T-helper 1 cell treated with Interleukin-12 subunit alpha and Interleukin-12 subunit beta and Interleukin-4 antibody, amounts not matched to agents 30 μg/mL and 1 μg/mL, for 36 hours (primary cell): ENCODE data around the gene PLEKHF1.
"Not testable (repeated sequence)": the region's sequence is repeated elsewhere in the genome, so short reads cannot be mapped to it uniquely, and the experiment has no call there.

Experiments
- H3K27ac Mint-ChIP-seq: one replicate; pipeline ENCODE4 v1.8.0; 2021; ENCODE audit warnings: mild to moderate bottlenecking, mixed read lengths
- H3K27me3 Mint-ChIP-seq: one replicate; pipeline ENCODE4 v1.8.0; 2021; ENCODE audit warnings: low read depth, mixed read lengths
- H3K36me3 Mint-ChIP-seq: one replicate; pipeline ENCODE4 v1.8.0; 2021; ENCODE audit warnings: low read depth, mixed read lengths
- H3K4me1 Mint-ChIP-seq: one replicate; pipeline ENCODE4 v1.8.0; 2021; ENCODE audit warnings: low read depth, mixed read lengths
- H3K4me3 Mint-ChIP-seq: one replicate; pipeline ENCODE4 v1.8.0; 2021; ENCODE audit warnings: mild to moderate bottlenecking, moderate library complexity, mixed read lengths
- H3K9me3 Mint-ChIP-seq: one replicate; pipeline ENCODE4 v1.8.0; 2021; ENCODE audit warnings: mixed read lengths

PLEKHF1 gene

GRCh38 chr19:29705706-29706105, 40.4 kb downstream of the PLEKHF1 start:
- Mint-ChIP-seq H3K36me3 (peaks cover 34% of the 10 kb centered on the region), H3K4me1 (peaks cover 35% of the 10 kb centered on the region)

DNA sequence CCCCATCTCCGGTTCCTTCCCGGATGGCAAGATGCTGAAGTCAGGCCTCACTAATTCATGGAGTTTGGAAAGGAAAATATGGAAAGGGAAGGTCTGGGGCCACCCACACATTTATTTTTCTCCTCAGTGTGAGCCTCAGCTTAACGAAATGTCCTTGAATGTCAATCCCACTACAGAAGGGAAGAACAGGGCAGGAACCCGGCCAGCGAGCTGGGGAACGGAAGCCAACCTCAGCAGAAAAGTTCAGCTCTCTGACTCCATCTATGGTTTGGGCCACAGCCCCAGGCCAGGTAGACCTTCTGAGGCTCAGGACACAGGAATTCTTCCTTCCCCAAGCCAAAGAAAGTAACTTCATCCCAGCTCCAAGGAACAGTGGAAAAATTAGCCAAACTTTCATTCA, 41.4 kb downstream of the PLEKHF1 start:
- H3K27ac Mint-ChIP-seq = no peak overlapping the region
- H3K27me3 Mint-ChIP-seq = no peaks in the 10 kb centered on the region
- no peaks in the 10 kb centered on the region for H3K9me3 Mint-ChIP-seq
- H3K36me3 Mint-ChIP-seq = peaks cover 36% of the 10 kb centered on the region
- H3K4me1 Mint-ChIP-seq = peaks cover 40% of the 10 kb centered on the region
- H3K4me3 Mint-ChIP-seq = no peak overlapping the region

More at GRCh38 chr19:29705706-29706105, 40.4 kb downstream of the PLEKHF1 start:
- peak overlapping the region; percentile 94 for H3K27ac Mint-ChIP-seq
- H3K9me3 Mint-ChIP-seq = no peaks in the 10 kb centered on the region
- H3K27me3 Mint-ChIP-seq = no peaks in the 10 kb centered on the region
- H3K4me3 Mint-ChIP-seq = no peak overlapping the region

DNA sequence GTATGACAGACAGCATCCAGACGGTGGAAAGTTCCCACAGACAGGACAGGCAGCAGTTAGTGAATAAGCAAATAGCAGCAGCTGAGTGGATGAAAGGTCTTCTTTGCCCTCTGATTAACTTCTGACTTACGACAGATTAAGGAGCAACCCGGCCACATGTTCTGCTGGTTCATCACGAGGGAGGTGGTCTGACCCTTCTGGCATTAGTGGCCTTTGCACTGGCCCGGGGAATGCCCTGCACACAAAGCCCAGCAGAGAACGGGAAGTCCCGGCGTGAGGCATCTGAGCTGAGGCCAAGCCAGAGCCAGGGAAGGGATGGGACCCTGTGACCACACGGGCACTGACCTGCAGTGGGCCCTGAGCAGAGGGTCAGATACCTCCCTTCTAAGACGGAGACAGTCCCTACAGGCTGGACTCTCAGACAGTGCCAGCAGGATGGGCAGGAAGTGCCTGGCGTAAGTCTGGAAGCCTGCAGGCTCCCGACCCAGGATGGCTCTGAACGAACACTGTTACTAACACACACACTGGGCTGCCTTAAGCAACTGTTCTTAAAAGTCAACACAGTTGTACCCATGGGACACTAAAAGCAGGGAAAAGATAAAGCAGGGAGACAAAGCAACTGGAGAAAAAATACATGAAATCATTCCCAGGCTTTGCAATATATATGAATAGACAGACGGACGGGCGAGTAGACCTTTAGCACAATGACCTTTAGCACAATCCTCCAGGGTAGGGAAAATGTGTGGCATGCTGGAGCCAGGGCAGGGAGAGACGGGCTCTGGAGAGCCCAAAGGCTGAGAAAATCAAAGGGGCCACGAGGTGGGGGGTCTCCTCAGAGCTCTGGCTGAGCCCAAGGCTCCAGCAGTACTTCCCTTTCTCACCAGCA, 43.5 kb downstream of the PLEKHF1 start:
- Mint-ChIP-seq H3K4me1 (peaks cover 57% of the 10 kb centered on the region), H3K4me3 (no peak overlapping the region), H3K36me3 (peaks cover 46% of the 10 kb centered on the region), H3K27ac (peak overlapping the region; percentile 29), H3K27me3 (no peaks in the 10 kb centered on the region), H3K9me3 (no peaks in the 10 kb centered on the region)

DNA sequence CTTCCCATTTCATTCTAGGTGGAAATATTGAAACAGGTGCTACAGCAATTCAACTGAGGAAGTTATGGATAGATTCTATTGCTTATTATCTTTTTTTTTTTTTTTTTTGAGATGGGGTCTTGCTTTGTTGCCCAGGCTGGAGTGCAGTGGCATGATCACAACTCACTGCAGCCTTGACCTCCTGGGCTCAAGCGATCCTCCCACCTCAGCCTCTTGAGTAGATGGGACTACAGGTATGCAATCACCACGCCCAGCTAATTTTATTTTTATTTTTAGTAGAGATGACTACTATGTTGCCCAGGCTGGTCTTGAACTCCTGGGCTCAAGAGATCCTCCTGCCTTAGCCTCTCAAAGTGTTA, 44.2 kb downstream of the PLEKHF1 start:
- H3K4me1 Mint-ChIP-seq = peaks cover 60% of the 10 kb centered on the region
- H3K4me3 Mint-ChIP-seq, H3K27me3 Mint-ChIP-seq, H3K9me3 Mint-ChIP-seq: not testable (repeated sequence)
- peak overlapping the region; percentile 29 for H3K27ac Mint-ChIP-seq
- H3K36me3 Mint-ChIP-seq = peaks cover 45% of the 10 kb centered on the region

- peak overlapping the region; percentile 82 for H3K27ac Mint-ChIP-seq
- H3K4me3 Mint-ChIP-seq = peak overlapping the region; percentile 73
- H3K36me3 Mint-ChIP-seq = peaks cover 29% of the 10 kb centered on the region
- H3K27me3 Mint-ChIP-seq = no peaks in the 10 kb centered on the region
- peaks cover 51% of the 10 kb centered on the region for H3K4me1 Mint-ChIP-seq
- H3K9me3 Mint-ChIP-seq = no peaks in the 10 kb centered on the region
These were observed 46.4 kb downstream of the PLEKHF1 start for GRCh38 chr19:29711584-29712132.

GRCh38 chr19:29712744-29713516, 47.7 kb downstream of the PLEKHF1 start:
- H3K4me3 Mint-ChIP-seq = peak overlapping the region; percentile 99
- no peaks in the 10 kb centered on the region for H3K27me3 Mint-ChIP-seq
- no peaks in the 10 kb centered on the region for H3K9me3 Mint-ChIP-seq
- peaks cover 50% of the 10 kb centered on the region for H3K4me1 Mint-ChIP-seq
- H3K27ac Mint-ChIP-seq = peak overlapping the region; percentile 99
- peaks cover 22% of the 10 kb centered on the region for H3K36me3 Mint-ChIP-seq

DNA sequence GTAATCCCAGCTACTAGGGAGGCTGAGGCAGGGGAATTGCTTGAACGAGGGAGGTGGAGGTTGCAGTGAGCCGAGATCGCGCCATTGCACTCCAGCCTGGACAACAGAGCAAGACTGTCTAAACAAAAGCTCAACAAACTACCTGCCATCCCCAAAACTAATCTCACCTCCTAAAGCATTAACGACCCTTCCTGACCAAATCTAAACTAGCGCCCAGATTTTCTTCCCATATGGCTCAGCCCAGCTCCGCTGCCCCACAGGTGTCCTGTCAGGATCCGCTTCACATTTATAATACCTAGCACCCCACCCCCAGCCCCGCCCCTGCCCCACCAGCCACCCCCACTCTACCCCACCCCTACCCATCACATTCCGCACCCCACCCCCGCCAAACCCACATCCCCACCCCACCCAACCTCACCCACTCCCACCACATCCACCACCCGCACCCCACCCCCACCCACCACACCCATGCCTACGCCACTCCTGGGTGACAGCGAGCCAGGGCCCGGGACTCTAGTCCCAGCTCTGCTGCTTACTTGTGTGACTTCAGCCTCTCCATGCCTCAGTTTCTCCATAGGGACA, 49.2 kb downstream of the PLEKHF1 start:
- Mint-ChIP-seq H3K27me3 (no peaks in the 10 kb centered on the region), H3K9me3 (no peaks in the 10 kb centered on the region), H3K36me3 (peaks cover 19% of the 10 kb centered on the region), H3K4me3 (peak overlapping the region; percentile 99), H3K27ac (peak overlapping the region; percentile 99), H3K4me1 (peaks cover 45% of the 10 kb centered on the region)

DNA sequence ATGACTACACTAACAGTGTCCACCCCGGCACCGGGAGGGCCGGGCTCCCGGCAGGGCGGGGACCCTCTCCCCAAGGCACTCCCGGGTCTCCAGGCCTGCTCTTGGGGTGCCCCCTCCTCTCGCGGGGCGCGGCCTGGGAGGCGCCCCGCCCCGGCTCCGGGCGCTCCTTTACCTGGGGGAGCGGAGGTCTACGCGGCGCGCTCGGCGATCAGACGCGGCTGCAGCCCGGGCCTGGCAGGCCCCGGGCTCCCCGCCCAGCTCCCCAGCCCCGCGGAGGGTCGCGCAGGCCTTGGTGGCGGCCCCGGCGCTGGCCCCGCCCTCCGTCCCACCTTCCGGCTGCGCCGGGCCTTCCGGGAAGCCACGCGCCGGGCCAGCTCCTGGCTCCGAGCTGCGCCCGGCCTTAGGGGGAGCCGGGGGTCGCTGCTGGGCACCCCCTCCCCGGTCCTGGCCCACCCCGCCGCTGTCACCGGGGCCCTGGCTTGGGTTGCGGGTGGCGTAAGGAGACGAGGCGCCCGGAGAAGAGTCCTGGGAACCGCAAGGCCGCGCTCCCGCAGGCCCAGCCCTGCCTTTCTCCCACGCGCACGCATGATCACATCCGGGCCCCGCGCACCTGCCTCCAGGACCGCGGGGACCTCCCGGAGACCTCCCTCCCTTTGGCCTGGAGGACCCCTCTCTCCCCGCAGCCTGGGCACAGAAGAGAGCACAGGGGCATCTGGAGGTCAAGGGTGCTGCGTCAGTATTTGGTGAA, 49.9 kb downstream of the PLEKHF1 start, which contains the start of gene C19orf12:
Gene C19orf12, minus strand, starts transcription at position 309 of the 748 bp plus-strand sequence. CDS start 6,848 bp downstream, outside the sequence.
- Mint-ChIP-seq H3K4me3 (peak within 1 kb of the TSS; percentile 99), H3K27ac (peak within 1 kb of the TSS; percentile 99), H3K4me1 (peaks cover 43% of the 10 kb centered on the region), H3K36me3 (peaks cover 19% of the 10 kb centered on the region), H3K27me3 (no peaks in the 10 kb centered on the region), H3K9me3 (no peaks in the 10 kb centered on the region)

DNA sequence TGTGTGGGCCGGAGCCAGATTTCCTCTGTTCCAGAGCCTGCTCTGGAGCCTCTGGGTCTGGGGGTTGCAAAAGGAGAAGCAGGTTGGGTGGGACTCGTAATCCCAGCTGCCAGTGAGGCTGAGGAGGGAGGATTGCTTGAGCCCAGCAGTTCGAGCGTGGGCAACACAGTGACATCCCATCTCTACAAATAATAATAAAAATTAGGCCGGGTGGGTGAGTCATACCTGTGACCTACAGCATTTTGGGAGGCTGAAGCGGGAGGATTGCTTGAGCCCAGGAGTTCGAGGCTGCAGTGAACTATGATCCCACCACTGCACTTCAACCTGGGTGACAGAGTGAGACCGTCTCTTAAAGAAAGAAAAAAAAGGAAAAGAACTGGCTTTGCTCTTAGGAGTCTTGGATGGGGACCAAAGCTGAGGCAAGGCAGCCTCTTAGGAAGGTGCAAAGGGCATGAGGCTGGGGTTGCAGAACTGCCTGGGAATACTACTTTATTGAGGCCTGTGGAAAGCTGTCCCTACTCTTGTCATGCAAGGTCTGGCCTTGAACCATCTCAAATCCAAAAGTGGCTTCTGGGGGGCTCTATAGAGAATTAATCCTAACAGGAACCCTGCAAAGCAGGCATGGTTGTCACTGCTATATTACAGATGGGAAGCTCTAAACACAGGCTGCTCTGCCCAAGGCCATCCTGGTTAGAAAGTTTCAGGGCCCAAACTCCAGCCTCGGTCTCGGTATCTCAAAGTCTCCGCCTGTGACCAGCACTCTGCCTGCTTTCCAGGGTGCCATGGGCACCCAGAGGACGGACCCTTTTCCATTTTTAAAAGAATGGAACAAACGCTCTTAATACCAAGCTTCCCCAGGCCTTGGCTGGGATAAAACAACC, 50.7 kb downstream of the PLEKHF1 start:
- Mint-ChIP-seq H3K27ac (peak overlapping the region; percentile 88), H3K27me3 (peaks cover 4% of the 10 kb centered on the region), H3K36me3 (peaks cover 17% of the 10 kb centered on the region), H3K4me3 (peak overlapping the region; percentile 83), H3K4me1 (peaks cover 36% of the 10 kb centered on the region), H3K9me3 (no peaks in the 10 kb centered on the region)

- Mint-ChIP-seq H3K9me3 (no peaks in the 10 kb centered on the region), H3K4me3 (no peak overlapping the region), H3K27ac (no peak overlapping the region), H3K4me1 (peaks cover 31% of the 10 kb centered on the region), H3K27me3 (peaks cover 11% of the 10 kb centered on the region), H3K36me3 (peaks cover 13% of the 10 kb centered on the region)
These were observed 51.8 kb downstream of the PLEKHF1 start for GRCh38 chr19:29717051-29717450.

GRCh38 chr19:29724102-29724641, 58.9 kb downstream of the PLEKHF1 start:
- H3K27me3 Mint-ChIP-seq = peaks cover 69% of the 10 kb centered on the region
- no peak overlapping the region for H3K27ac Mint-ChIP-seq
- no peaks in the 10 kb centered on the region for H3K9me3 Mint-ChIP-seq
- H3K4me3 Mint-ChIP-seq = peak overlapping the region; percentile 44
- H3K4me1 Mint-ChIP-seq = peaks cover 8% of the 10 kb centered on the region
- H3K36me3 Mint-ChIP-seq = no peaks in the 10 kb centered on the region

DNA sequence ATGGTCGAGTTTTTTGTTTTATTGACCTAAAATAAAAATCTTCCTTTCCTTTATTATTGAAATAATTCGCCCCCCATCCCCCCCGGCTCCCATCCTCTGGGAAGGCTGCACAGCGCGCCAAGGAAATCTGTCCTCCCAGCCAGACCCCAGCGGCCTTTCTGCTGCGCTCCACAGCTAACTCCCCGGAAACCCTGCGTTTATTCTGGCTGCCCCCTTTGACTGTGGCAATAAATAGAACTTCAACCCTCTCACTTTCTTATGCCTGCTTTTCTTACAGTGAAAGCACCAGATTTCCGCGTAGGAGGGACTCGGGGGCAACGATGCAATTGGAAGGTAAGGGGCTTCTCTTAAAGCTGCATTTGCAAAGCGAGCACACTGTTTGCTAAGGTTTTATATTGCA, 59.5 kb downstream of the PLEKHF1 start:
- no peak overlapping the region for H3K27ac Mint-ChIP-seq
- peaks cover 8% of the 10 kb centered on the region for H3K4me1 Mint-ChIP-seq

More for the DNA sequence above, 59.5 kb downstream of the PLEKHF1 start:
- Mint-ChIP-seq H3K9me3 (no peaks in the 10 kb centered on the region), H3K4me3 (no peak overlapping the region), H3K27me3 (peaks cover 75% of the 10 kb centered on the region), H3K36me3 (no peaks in the 10 kb centered on the region)
